Measurements from ENCODE around the gene LSM14A.

Gene LSM14A

GRCh38 chr19:34246340-34246739 is 74.0 kb downstream of the LSM14A start:
- H3K27ac ChIP-seq, result no peak overlapping the region
- TF ChIP-seq CTCF (conservative IDR thresholded peaks at IDR 0.05), result no peak

- no peak overlapping the region for H3K27ac ChIP-seq
- no peak for TF ChIP-seq CTCF (conservative IDR thresholded peaks at IDR 0.05)
These were observed 76.6 kb downstream of the LSM14A start for GRCh38 chr19:34248941-34249340.

GRCh38 chr19:34253167-34253566 is 80.9 kb downstream of the LSM14A start:
- peak overlapping the region; percentile 98 for H3K27ac ChIP-seq

GRCh38 chr19:34253681-34254045 is 81.4 kb downstream of the LSM14A start:
- peak overlapping the region; percentile 98 for H3K27ac ChIP-seq

- H3K27ac ChIP-seq, result peak within 1 kb of the TSS; percentile 98
These were observed 81.9 kb downstream of the LSM14A start, which contains the start of gene GARRE1 for GRCh38 chr19:34254046-34254697. Gene GARRE1 (plus strand): TSS chr19:34254554. CDS start chr19:34300474, 45,920 bp downstream.

GRCh38 chr19:34254698-34255432 is 82.6 kb downstream of the LSM14A start:
- peak overlapping the region; percentile 98 for H3K27ac ChIP-seq
- no peak for TF ChIP-seq CTCF (conservative IDR thresholded peaks at IDR 0.05)

More at GRCh38 chr19:34254046-34254697, 81.9 kb downstream of the LSM14A start, which contains the start of gene GARRE1:
- TF ChIP-seq CTCF (conservative IDR thresholded peaks at IDR 0.05), result 0 out of 2 replicates have a peak, but pooled peaks have one; percentile 6

GRCh38 chr19:34255546-34255945 is 83.2 kb downstream of the LSM14A start:
- TF ChIP-seq CTCF (conservative IDR thresholded peaks at IDR 0.05), result no peak
- H3K27ac ChIP-seq, result peak overlapping the region; percentile 98

GRCh38 chr19:34256835-34257558 is 84.7 kb downstream of the LSM14A start:
- TF ChIP-seq CTCF (conservative IDR thresholded peaks at IDR 0.05), result no peak
- no peak overlapping the region for H3K27ac ChIP-seq

All from VCaP (cell line).